Effector memory CD8-positive, alpha-beta T cell (primary cell): ENCODE results near the gene DDR2.
A peak's percentile ranks its signal among the peaks of the same experiment; 100 is the strongest.
"Not testable (repeated sequence)": the region's sequence is repeated elsewhere in the genome, so short reads cannot be mapped to it uniquely, and the experiment has no call there.

Experiments used
- ATAC-seq: fragments of 150-1000 bp; cut with Tn5 transposase; replicated peaks from 2 replicates; pipeline ENCODE4 v1.10.0; 2021; ENCODE audit warnings: mild to moderate bottlenecking, moderate library complexity
- DNase-seq, 3 experiments: peaks; one replicate each; pipeline ENCODE4 v3.0.0; 2021
- H3K27ac Mint-ChIP-seq, 2 donors: one replicate each; pipeline ENCODE4 v1.8.0; 2022; ENCODE audit warnings: mild to moderate bottlenecking in 2 of 2, mixed read lengths in 2 of 2, moderate library complexity in 2 of 2
- H3K27me3 Mint-ChIP-seq, 2 donors: one replicate each; pipeline ENCODE4 v1.8.0; 2022; ENCODE audit warnings: mixed read lengths in 2 of 2
- H3K36me3 Mint-ChIP-seq: one replicate; pipeline ENCODE4 v1.8.0; 2022; ENCODE audit warnings: mild to moderate bottlenecking, moderate library complexity, mixed read lengths; ENCODE audit not compliant: insufficient read depth
- H3K4me1 Mint-ChIP-seq, 2 donors: one replicate each; pipeline ENCODE4 v1.8.0; 2022; ENCODE audit warnings: low read depth in 2 of 2, mixed read lengths in 2 of 2
- H3K4me3 Mint-ChIP-seq, 2 donors: one replicate each; pipeline ENCODE4 v1.8.0; 2022; ENCODE audit warnings: mild to moderate bottlenecking in 2 of 2, mixed read lengths in 2 of 2, moderate library complexity in 2 of 2
- H3K9me3 Mint-ChIP-seq, 2 donors: one replicate each; pipeline ENCODE4 v1.8.0; 2022; ENCODE audit warnings: mixed read lengths in 2 of 2

DDR2 gene

DNA sequence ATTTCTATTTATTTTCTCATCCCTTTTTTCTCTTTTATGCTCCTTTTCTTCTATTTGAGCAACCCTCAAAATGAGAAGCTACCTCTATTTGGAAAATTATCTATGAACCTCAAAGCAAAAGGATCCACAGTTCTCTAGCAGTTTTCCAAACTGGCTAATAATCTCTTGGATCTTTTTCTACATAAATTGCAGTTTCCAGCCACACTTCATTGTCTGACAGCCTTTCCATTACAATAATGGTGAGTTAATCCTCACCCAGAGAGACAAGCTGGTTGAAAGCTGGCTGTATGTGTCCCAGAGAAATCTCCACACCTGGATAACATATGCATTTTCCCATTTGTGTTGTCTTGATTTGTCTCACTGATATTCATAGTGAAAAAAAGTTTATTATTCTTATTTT, 141.7 kb downstream of the DDR2 start:
- DNase-seq (no peak), ATAC-seq (no peak)
- Mint-ChIP-seq H3K27ac (no peak overlapping the region), H3K36me3 (no peaks in the 10 kb centered on the region), H3K4me3 (no peak overlapping the region), H3K9me3 (no peaks in the 10 kb centered on the region), H3K4me1 (no peaks in the 10 kb centered on the region), H3K27me3 (peaks cover 0 to 14% of the 10 kb centered on the region in 2 donors)

DNA sequence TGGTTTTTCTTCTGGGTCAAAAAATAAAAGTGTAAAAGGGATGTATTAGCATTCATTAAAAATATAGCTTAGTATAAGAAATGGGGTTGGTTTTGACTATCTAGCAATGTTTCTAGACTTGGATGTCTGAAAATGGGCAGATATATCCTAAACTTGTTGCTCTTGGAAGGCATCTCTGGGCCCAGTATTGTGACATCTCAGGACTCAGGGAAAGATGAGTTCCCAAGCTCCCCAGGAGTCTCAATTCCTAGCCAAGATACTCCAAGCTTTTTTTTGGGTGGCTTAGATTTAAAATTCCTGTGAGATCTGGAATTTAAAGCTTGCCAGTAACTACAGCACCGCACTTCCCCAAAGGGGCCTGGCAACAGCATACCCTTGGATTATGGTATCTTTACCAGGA, 146.8 kb downstream of the DDR2 start:
- no peak overlapping the region for H3K27ac Mint-ChIP-seq
- no peaks in the 10 kb centered on the region for H3K4me1 Mint-ChIP-seq
- no peak overlapping the region for H3K4me3 Mint-ChIP-seq
- H3K9me3 Mint-ChIP-seq: no peaks in the 10 kb centered on the region
- H3K27me3 Mint-ChIP-seq: peaks cover 14 to 33% of the 10 kb centered on the region in 2 donors
- no peak for DNase-seq
- H3K36me3 Mint-ChIP-seq: no peaks in the 10 kb centered on the region
- ATAC-seq: no peak

DNA sequence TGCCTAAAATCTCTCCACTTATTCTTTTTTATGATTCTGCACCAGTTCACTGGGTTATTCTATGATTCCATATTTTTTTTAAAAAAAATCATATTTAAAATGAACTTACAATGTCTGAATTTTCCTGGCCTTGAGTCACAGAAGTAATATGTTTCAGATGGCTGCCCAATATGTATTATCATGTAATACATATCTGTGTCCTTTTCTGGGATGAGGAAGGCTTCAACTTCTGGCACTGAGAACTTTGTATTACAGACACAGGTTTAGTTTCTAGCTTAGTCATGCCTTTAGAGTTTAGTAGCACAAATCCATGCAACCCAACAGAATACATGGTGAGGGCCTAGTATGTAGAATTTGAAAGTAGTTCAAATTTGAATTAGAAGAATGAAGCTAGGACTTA, 150.4 kb downstream of the DDR2 start:
- no peak for ATAC-seq
- Mint-ChIP-seq H3K9me3 (no peaks in the 10 kb centered on the region), H3K27ac (no peak overlapping the region), H3K27me3 (peaks cover 6 to 39% of the 10 kb centered on the region in 2 donors), H3K4me1 (no peaks in the 10 kb centered on the region), H3K4me3 (no peak overlapping the region), H3K36me3 (no peaks in the 10 kb centered on the region)
- DNase-seq: no peak

DNA sequence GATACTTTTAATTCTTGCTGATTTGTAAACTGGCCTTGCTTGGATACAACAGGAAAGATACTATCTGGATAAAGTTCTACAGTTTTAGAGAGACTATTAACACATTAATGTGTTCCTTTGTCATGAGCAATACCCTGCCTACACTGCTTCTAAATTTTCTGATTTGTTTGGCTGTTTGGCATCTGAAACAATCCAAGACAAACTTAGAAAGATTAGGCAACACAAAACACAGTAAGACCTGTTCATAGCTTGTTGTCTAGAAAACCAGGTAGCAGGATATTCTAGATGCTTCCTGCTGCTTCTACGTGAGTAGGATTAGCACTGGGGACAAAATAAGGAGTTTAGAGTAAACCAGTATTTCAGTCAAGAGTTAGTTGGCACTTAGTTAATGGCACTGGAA, 152.7 kb downstream of the DDR2 start:
- not testable (repeated sequence) for H3K9me3 Mint-ChIP-seq, DNase-seq, H3K4me3 Mint-ChIP-seq, H3K4me1 Mint-ChIP-seq, H3K27ac Mint-ChIP-seq, ATAC-seq, H3K36me3 Mint-ChIP-seq
- peaks cover 3 to 36% of the 10 kb centered on the region in 2 donors for H3K27me3 Mint-ChIP-seq

DNA sequence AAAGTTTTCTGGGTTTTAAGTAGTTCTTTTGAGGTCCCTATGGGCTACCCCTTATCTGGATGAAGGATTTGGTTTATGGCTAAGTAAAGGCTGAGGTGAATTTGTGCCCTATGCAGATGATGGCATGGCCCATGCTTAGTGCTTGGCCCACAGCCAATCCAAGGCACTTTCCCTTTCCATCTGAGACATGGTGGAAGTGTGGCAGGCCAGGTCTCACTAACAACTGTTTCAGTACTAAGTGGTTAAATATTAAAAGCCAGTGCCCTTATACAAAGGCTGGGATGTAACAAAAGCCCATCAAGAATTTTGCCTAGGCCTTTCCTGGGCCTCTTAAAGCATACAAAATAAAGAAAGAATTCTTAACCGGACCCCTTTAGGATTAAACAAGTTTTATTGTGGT, 156.5 kb downstream of the DDR2 start:
- not testable (repeated sequence) for H3K9me3 Mint-ChIP-seq, ATAC-seq, H3K27me3 Mint-ChIP-seq, DNase-seq, H3K4me1 Mint-ChIP-seq, H3K4me3 Mint-ChIP-seq, H3K27ac Mint-ChIP-seq
- peaks cover 16% of the 10 kb centered on the region for H3K36me3 Mint-ChIP-seq

DNA sequence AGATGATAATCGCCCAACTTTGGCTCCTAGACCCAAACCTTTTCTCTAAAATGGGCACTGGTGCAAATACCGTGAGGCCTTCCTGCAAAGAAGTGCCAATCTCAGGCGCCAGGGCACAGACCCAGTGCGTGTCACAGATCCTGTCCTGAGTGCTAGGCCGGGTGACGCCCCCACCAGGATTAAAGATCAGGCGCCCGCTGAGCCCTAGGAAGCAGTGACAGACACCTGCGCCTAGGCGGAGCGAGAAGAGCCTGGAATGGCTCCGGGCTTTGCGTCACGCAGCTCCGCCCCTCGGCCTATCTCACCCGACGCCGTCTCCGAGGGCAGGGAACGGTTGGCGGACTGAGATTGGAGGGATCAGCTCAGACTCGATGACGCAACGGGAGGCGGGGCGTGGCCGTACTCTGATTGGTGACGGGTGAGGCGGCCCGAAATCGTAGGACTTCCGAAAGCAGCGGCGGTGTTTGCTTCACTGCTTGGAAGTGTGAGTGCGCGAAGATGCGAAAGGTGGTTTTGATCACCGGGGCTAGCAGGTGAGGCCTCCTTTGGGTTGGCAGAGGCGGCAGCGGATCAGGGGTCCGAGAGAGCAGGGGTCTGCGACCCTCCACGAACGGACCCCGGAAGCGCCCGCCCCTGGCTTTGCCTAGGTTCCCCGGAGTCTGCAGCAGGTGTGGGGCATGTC, 158.2 kb downstream of the DDR2 start, which contains the start of gene HSD17B7:
HSD17B7 (plus strand) TSS at position 400 of the 682 bp plus-strand sequence; CDS start at position 499, 99 bp downstream.
- peak within 1 kb of the TSS; percentile 95 to 96 for H3K27ac Mint-ChIP-seq
- peak within 1 kb of the TSS; percentile 88 to 89 for H3K4me3 Mint-ChIP-seq
- peaks cover 25% of the 10 kb centered on the region for H3K36me3 Mint-ChIP-seq
- H3K4me1 Mint-ChIP-seq, H3K27me3 Mint-ChIP-seq, H3K9me3 Mint-ChIP-seq: not testable (repeated sequence)
- ATAC-seq (peak; percentile 96), DNase-seq (peak; percentile 59 to 73 (median 63))

DNA sequence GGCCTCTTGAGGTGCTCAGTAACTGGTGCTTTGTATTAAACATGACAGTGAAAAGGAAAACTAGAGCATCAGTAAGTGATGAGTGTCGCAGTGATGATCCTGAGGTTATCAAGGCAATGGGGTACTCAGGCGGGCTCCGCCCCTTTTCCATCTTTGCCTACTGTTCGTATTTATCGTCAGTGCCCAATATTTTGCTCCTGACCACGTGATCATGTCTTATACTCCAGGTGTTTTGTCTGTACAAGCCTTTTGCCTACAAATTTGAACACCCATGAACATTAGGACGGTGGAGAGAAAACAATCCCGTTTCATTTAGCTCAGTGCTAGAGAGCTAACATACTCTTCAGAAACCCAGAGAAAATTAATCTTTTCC, 158.7 kb downstream of the DDR2 start:
- not testable (repeated sequence) for H3K9me3 Mint-ChIP-seq, H3K4me1 Mint-ChIP-seq, H3K27me3 Mint-ChIP-seq, ATAC-seq
- peak in 1 of 3 experiments; percentile 5 for DNase-seq
- Mint-ChIP-seq H3K36me3 (peaks cover 25% of the 10 kb centered on the region), H3K27ac (peak overlapping the region; percentile 95 to 96), H3K4me3 (peak overlapping the region; percentile 88 to 89)

DNA sequence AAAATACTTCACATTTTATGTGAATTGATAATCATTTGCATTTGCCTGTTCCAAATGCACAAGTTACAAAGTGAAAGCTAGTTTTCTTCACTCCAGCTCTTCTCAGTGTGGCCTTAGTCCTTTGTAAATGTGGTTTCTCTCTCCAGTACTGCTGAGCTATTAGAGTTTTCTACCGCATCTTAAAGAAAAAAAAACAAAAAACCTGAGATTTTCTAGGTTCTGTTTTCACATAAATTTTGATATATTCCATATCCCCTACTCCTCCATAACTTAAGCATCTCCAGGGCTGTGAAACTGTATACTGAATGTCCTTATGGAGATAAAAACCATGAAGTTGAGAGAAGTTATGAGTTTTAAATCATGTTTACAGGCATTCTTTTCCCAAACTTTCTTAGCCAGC, 162.0 kb downstream of the DDR2 start:
- Mint-ChIP-seq H3K36me3 (peaks cover 40% of the 10 kb centered on the region), H3K27ac (peak overlapping the region in 1 of 2 donors; percentile 13)
- not testable (repeated sequence) for H3K27me3 Mint-ChIP-seq, H3K4me1 Mint-ChIP-seq, DNase-seq, H3K4me3 Mint-ChIP-seq, H3K9me3 Mint-ChIP-seq, ATAC-seq

DNA sequence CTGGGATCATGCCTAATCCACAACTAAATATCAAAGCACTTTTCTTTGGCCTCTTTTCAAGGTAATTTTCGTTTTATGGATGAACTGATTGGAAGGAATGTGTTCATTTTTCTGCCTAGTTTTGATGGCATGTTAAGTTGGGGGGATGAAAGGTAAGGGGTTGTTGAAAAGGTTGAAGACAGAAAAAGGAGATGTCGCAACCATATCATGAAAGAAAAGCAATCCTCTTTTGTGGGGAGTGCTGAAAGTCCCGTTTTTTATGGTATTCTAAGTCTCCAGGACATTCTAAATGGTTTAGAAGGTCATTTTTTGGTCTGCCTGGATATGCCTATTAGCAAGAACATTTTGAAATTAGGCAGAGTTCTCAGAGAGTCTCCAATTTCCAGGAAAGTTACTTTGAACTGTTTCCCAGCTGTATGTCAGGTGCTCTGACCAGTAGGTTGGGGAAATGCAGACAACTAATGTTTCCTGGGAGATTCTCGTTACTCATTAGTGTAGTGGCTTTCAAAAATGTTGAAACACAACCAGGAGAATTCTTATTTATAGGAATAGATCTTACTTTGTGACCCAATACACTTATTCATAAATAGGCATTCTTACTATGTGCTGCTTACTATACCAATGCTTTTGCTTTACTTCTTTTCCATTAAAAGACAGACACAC, 164.5 kb downstream of the DDR2 start:
- not testable (repeated sequence) for ATAC-seq, H3K4me3 Mint-ChIP-seq, H3K27ac Mint-ChIP-seq, H3K9me3 Mint-ChIP-seq, H3K27me3 Mint-ChIP-seq, H3K4me1 Mint-ChIP-seq, DNase-seq
- H3K36me3 Mint-ChIP-seq: peaks cover 55% of the 10 kb centered on the region

DNA sequence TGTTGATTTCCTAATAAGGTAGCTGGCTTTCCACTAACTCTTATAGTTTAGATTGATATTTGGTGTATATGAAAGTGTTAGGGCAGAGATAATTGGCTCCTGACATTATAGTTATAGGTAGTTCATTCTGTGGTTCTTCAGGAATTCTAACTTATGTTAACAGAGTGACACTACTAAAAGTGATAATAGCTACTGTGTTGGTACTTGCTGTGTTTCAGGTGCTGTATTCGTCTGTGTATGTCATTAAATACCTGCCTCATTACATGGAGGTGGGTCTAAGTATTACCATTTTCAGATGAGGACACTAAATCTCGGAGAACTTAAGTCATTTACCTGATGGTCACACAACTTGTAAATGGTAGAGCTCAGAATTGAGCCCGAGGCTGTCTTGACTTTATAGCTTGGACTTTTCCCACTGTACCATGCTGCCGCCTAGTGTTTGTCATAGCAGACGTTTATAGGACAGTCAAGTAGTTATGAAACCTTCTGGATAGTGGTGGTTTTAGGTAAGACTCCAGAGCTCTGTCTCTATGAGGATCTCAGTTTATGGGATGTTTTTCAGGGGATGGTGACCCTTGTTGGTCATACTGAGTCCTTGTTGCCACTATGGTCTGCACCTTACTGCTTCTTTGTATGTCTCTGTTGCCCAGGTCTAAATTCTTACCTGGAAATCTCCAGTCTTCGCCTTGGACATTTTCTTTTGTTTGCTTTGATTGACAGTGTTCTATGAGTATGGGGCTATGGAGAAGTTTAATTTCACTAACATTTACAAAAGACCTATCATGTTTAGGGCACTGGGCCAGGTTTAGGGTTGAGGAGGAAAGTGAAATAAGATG, 167.9 kb downstream of the DDR2 start:
- H3K4me3 Mint-ChIP-seq, ATAC-seq, H3K27me3 Mint-ChIP-seq, H3K9me3 Mint-ChIP-seq, H3K27ac Mint-ChIP-seq, H3K4me1 Mint-ChIP-seq, DNase-seq: not testable (repeated sequence)
- peaks cover 53% of the 10 kb centered on the region for H3K36me3 Mint-ChIP-seq

DNA sequence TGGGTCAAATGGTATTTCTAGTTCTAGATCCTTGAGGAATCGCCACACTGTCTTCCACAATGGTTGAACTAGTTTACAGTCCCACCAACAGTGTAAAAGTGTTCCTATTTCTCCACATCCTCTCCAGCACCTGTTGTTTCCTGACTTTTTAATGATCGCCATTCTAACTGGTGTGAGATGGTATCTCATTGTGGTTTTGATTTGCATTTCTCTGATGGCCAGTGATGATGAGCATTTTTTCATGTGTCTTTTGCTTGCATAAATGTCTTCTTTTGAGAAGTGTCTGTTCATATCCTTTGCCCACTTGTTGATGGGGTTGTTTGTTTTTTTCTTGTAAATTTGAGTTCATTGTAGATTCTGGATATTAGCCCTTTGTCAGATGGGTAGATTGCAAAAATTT, 175.2 kb downstream of the DDR2 start:
- H3K27ac Mint-ChIP-seq, H3K9me3 Mint-ChIP-seq, H3K27me3 Mint-ChIP-seq, H3K4me3 Mint-ChIP-seq, DNase-seq, ATAC-seq, H3K4me1 Mint-ChIP-seq: not testable (repeated sequence)
- peaks cover 40% of the 10 kb centered on the region for H3K36me3 Mint-ChIP-seq

DNA sequence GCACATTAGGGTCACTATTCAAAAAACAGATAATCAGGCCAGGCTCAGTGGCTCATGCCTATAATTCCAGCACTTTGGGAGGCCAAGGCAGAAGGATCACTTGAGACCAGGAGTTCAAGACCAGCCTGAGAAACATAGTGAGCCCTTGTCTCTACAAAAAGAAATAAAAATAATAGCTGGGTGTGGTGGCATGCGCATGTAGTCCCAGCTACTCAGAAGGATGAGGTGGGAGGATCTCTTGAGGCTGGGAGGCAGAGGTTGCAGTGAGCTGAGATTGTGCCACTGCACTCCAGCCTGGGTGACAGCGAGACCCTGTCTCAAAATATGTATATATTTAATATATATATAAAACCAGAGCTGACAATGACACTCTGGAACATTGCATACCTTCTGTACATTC, 180.1 kb downstream of the DDR2 start:
- H3K27me3 Mint-ChIP-seq: not testable (repeated sequence)

DNA sequence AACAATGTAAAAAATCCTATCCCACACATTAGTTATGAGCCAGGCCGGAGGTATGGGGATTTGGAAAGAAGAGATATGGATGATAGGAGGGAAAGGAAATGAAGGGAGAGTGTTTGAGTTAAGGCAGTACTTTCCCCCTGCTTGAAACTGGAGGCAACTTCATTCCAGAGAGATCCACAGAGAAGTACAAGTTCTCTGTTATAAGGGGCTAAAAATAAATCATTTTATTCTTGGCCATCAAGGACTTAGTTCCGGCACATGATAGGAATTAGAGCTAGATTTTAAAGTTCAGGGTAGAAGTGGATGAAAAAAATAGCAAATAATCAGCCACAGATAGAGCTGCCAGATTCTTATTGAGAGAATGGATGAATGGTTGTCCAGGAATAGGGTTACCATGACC, 185.9 kb downstream of the DDR2 start:
- ATAC-seq, H3K27ac Mint-ChIP-seq, DNase-seq, H3K27me3 Mint-ChIP-seq, H3K36me3 Mint-ChIP-seq, H3K4me3 Mint-ChIP-seq, H3K9me3 Mint-ChIP-seq: not testable (repeated sequence)
- peaks cover 12 to 14% of the 10 kb centered on the region in 2 donors for H3K4me1 Mint-ChIP-seq

More for the DNA sequence above, 180.1 kb downstream of the DDR2 start:
- not testable (repeated sequence) for ATAC-seq, H3K9me3 Mint-ChIP-seq, DNase-seq, H3K36me3 Mint-ChIP-seq, H3K4me1 Mint-ChIP-seq, H3K27ac Mint-ChIP-seq, H3K4me3 Mint-ChIP-seq
